Chondrocyte (in vitro differentiated cells): Measurements from ENCODE around the gene TBX20. TPM values are rescaled to one million over a fixed set of nuclear protein-coding genes. Genes with fewer than 3 reads are reported as not detected.
"Not testable (repeated sequence)": the region's sequence is repeated elsewhere in the genome, so short reads cannot be mapped to it uniquely, and the experiment has no call there.

Source experiments
- DNase-seq: peaks from one replicate; pipeline ENCODE4 v3.0.0; 2021; ENCODE audit warnings: mixed read lengths, low spot score
- H3K27ac Mint-ChIP-seq: one replicate; pipeline ENCODE4 v1.8.0; 2021; ENCODE audit warnings: mild to moderate bottlenecking, moderate library complexity, mixed read lengths; ENCODE audit not compliant: unreplicated experiment
- H3K27me3 Mint-ChIP-seq: 2 replicates; pipeline ENCODE4 v1.8.0; 2021; ENCODE audit warnings: low read depth, mixed read lengths
- H3K36me3 Mint-ChIP-seq: 2 replicates; pipeline ENCODE4 v1.8.0; 2021; ENCODE audit warnings: low read depth, mixed read lengths
- H3K4me1 Mint-ChIP-seq: 2 replicates; pipeline ENCODE4 v1.8.0; 2021; ENCODE audit warnings: low read depth, mild to moderate bottlenecking, mixed read lengths
- H3K4me3 Mint-ChIP-seq: one replicate; pipeline ENCODE4 v1.8.0; 2021; ENCODE audit warnings: mild to moderate bottlenecking, moderate library complexity, mixed read lengths; ENCODE audit not compliant: unreplicated experiment
- H3K9me3 Mint-ChIP-seq: 2 replicates; pipeline ENCODE4 v1.8.0; 2021; ENCODE audit warnings: low read depth, mixed read lengths
- total RNA-seq: library from RNA; stranded (reverse); gene quantifications from 3 replicates; pipeline ENCODE4 v1.2.1, GENCODE V29; 2021

Gene TBX20
- total RNA-seq, 1 donor from 2014 or later, result not detected

DNA sequence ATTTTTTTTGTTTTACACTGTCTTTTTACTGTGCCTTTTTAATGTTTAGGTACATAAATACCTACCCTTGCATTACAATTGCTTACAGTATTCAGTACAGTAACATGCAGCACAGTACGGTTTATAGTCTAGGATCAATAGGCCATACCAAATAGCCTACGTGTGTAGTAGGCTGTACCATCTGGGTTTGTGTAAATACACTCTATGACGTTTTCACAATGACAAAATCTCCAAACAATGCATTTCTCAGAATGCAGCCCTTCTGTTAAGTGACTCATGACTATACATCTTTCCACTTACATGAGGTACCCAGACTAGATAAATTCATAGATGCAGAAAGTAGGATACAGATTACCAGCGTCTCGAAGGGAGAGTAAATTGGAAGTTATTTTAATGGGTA, 26.5 kb downstream of the TBX20 start:
- H3K27me3 Mint-ChIP-seq, result peaks cover 28% of the 10 kb centered on the region
- H3K36me3 Mint-ChIP-seq, H3K4me1 Mint-ChIP-seq, DNase-seq, H3K27ac Mint-ChIP-seq, H3K9me3 Mint-ChIP-seq, H3K4me3 Mint-ChIP-seq: not testable (repeated sequence)

- H3K9me3 Mint-ChIP-seq, H3K4me3 Mint-ChIP-seq, H3K36me3 Mint-ChIP-seq, H3K27ac Mint-ChIP-seq, H3K4me1 Mint-ChIP-seq, DNase-seq: not testable (repeated sequence)
- peaks cover 23% of the 10 kb centered on the region for H3K27me3 Mint-ChIP-seq
Observed at GRCh38 chr7:35222445-35222844, 31.5 kb downstream of the TBX20 start.

DNA sequence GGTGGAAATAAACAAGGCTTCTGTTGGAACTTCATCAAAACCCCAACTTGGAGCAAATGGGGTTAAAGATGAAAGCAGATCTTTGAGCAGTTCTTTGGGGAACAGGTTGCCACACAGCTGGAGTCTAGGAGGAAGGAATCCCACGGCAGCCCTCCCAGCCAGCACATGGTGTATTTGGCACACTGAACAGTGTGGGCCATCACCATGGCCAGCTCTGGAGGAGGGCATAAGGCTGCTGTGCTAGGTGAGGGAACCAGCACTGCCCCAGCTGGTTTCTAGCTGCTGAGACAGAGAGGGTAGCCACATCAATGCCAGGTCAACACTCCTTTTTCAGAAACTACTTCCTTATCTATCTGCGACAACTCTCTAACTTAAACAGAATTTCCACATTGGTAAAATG, 33.7 kb downstream of the TBX20 start:
- H3K27ac Mint-ChIP-seq, H3K4me3 Mint-ChIP-seq, H3K9me3 Mint-ChIP-seq, DNase-seq, H3K36me3 Mint-ChIP-seq, H3K4me1 Mint-ChIP-seq: not testable (repeated sequence)
- peaks cover 25% of the 10 kb centered on the region for H3K27me3 Mint-ChIP-seq

- peaks cover 14% of the 10 kb centered on the region for H3K27me3 Mint-ChIP-seq
- not testable (repeated sequence) for DNase-seq, H3K9me3 Mint-ChIP-seq, H3K4me1 Mint-ChIP-seq, H3K27ac Mint-ChIP-seq, H3K36me3 Mint-ChIP-seq, H3K4me3 Mint-ChIP-seq
Observed at GRCh38 chr7:35216033-35216432, 37.9 kb downstream of the TBX20 start.

DNA sequence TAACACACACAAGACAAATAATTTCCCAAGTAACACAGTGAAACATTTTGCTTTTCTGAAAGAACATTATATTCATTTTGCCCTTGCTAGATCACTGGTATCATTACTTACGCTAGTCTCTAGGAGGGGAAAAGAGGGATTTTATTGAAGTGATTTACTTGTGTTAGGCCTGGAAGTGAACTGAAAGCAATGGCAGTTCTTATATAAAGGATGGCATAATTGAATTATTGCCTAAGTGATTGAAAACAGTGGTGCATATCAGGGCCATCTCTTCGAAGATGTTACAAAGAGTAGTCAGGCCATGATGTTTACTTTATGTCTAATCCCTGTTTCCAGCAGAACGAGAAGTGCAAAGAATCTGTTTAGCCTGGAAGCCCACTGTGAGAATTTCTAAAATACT, 38.8 kb downstream of the TBX20 start:
- H3K36me3 Mint-ChIP-seq, H3K9me3 Mint-ChIP-seq, H3K27ac Mint-ChIP-seq, DNase-seq, H3K4me3 Mint-ChIP-seq, H3K4me1 Mint-ChIP-seq, H3K27me3 Mint-ChIP-seq: not testable (repeated sequence)

- H3K4me1 Mint-ChIP-seq, H3K27ac Mint-ChIP-seq, H3K9me3 Mint-ChIP-seq, H3K4me3 Mint-ChIP-seq, H3K27me3 Mint-ChIP-seq, DNase-seq, H3K36me3 Mint-ChIP-seq: not testable (repeated sequence)
Observed at GRCh38 chr7:35206924-35207323, 47.0 kb downstream of the TBX20 start.

- not testable (repeated sequence) for H3K27me3 Mint-ChIP-seq, DNase-seq, H3K36me3 Mint-ChIP-seq, H3K4me1 Mint-ChIP-seq, H3K4me3 Mint-ChIP-seq, H3K27ac Mint-ChIP-seq, H3K9me3 Mint-ChIP-seq
Observed at GRCh38 chr7:35204850-35205249, 49.0 kb downstream of the TBX20 start.

- H3K9me3 Mint-ChIP-seq, H3K4me1 Mint-ChIP-seq, H3K27ac Mint-ChIP-seq, DNase-seq, H3K4me3 Mint-ChIP-seq, H3K36me3 Mint-ChIP-seq, H3K27me3 Mint-ChIP-seq: not testable (repeated sequence)
Observed at GRCh38 chr7:35204031-35204430, 49.9 kb downstream of the TBX20 start.

- not testable (repeated sequence) for H3K27me3 Mint-ChIP-seq, H3K36me3 Mint-ChIP-seq, H3K9me3 Mint-ChIP-seq, H3K4me3 Mint-ChIP-seq, DNase-seq, H3K27ac Mint-ChIP-seq, H3K4me1 Mint-ChIP-seq
Observed at GRCh38 chr7:35202353-35202752, 51.5 kb downstream of the TBX20 start.

DNA sequence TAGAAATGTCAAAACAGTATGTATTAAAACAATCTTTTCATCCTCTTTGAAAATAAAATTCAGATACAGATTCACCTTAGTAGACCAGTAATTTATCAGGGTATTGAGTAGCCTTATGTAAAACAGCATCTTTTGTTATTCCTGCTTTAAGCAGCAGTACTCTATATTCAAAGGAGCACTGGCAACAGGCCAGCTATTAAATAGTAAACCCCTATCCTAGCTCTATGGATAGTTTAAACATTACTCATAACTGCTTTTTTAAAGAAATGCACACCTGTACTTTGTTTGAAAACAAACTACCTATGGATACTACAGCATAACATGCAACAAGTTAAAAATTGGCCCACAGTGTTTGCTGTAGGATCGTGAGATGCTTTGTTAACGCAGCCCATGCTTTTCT, 53.7 kb downstream of the TBX20 start:
- not testable (repeated sequence) for H3K27ac Mint-ChIP-seq, H3K27me3 Mint-ChIP-seq, H3K4me3 Mint-ChIP-seq, H3K36me3 Mint-ChIP-seq, H3K4me1 Mint-ChIP-seq, DNase-seq, H3K9me3 Mint-ChIP-seq

DNA sequence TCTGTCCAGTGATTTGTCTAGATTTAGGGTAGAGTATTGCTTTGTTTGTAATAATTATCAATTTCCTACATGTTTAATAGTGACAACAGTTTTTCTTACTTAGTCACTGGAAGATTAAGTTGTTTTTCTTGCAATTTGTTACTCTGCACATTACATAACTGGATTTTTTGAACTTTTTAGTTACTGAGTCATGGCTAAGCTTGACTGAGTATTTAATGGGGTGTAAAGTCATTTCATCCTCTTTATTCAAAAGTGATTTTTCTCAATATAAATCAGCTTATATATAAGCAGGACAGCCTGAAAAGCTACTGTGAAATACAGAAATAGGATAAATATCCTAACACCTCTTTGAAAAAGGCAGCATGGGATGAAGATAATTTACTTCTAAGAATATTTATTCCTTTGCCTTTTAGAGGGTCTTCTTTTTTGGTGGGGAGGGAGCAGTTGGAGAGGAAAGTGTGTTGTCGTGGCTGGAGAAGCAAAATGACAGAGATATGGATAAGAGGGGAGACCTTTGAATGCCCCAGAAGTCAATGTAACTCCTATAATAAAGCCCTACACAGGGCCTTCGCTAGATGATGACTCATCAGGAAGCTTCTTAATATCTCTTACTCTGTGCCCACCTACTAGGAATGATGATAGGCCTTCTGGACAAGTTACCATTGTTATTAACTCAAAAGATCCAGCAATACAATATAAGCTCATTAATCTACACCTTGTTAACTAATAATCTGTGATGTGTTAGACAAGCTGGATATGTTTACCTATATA, 55.3 kb downstream of the TBX20 start:
- not testable (repeated sequence) for H3K9me3 Mint-ChIP-seq, H3K27me3 Mint-ChIP-seq

GRCh38 chr7:35191571-35191970, 62.3 kb downstream of the TBX20 start:
- peaks cover 15% of the 10 kb centered on the region for H3K27me3 Mint-ChIP-seq
- DNase-seq, H3K4me3 Mint-ChIP-seq, H3K9me3 Mint-ChIP-seq, H3K27ac Mint-ChIP-seq, H3K36me3 Mint-ChIP-seq, H3K4me1 Mint-ChIP-seq: not testable (repeated sequence)

More for the DNA sequence above, 55.3 kb downstream of the TBX20 start:
- H3K4me3 Mint-ChIP-seq, H3K27ac Mint-ChIP-seq, DNase-seq, H3K36me3 Mint-ChIP-seq, H3K4me1 Mint-ChIP-seq: not testable (repeated sequence)
